ENCODE measurements around the gene EVI5. TPM values are rescaled to one million over a fixed set of nuclear protein-coding genes. Genes with fewer than 3 reads are reported as not detected.
"Not testable (repeated sequence)": the region's sequence is repeated elsewhere in the genome, so short reads cannot be mapped to it uniquely, and the experiment has no call there.

EVI5 gene
- total RNA-seq, 4 donors from 2014 or later, result 39.5 to 49.7 (median 48.6) TPM

- 31 to 74% methylated on average over 3 to 5 of the region's 8 CpGs for WGBS, 2 donors (ENCODE audit: low coverage in 1 of 2)
- ATAC-seq, result no peak
- H3K36me3 ChIP-seq, result no peaks in the 10 kb centered on the region
- no peaks in the 10 kb centered on the region for H3K9me3 ChIP-seq
- H3K27me3 ChIP-seq, result no peaks in the 10 kb centered on the region
- H3K27ac ChIP-seq, result no peak overlapping the region
- no peak overlapping the region for H3K4me3 ChIP-seq
- TF ChIP-seq EP300 (IDR thresholded peaks at IDR 0.05) (no peak), CTCF (IDR thresholded peaks at IDR 0.05) (no peak), POLR2AphosphoS5 (IDR thresholded peaks at IDR 0.05) (no peak), POLR2A (IDR thresholded peaks at IDR 0.05) (no peak)
- peaks cover 0 to 7% (median 0%) of the 10 kb centered on the region in 3 donors for H3K4me1 ChIP-seq
Observed at GRCh38 chr1:92743221-92743620, 41.7 kb downstream of the EVI5 start.

GRCh38 chr1:92739669-92740524 lies 45.0 kb downstream of the EVI5 start:
- no peaks in the 10 kb centered on the region for H3K9me3 ChIP-seq
- no peaks in the 10 kb centered on the region for H3K4me1 ChIP-seq
- whole genome bisulfite sequencing, 2 donors (ENCODE audit: low coverage in 1 of 2), result 71 to 93% methylated on average over 3 to 4 of the region's 4 CpGs
- H3K4me3 ChIP-seq, result no peak overlapping the region
- TF ChIP-seq EP300 (IDR thresholded peaks at IDR 0.05) (no peak), POLR2A (IDR thresholded peaks at IDR 0.05) (no peak), CTCF (IDR thresholded peaks at IDR 0.05) (no peak), POLR2AphosphoS5 (IDR thresholded peaks at IDR 0.05) (no peak)
- H3K27me3 ChIP-seq, result no peaks in the 10 kb centered on the region
- no peak for ATAC-seq
- peaks cover 0 to 4% of the 10 kb centered on the region in 2 donors for H3K36me3 ChIP-seq
- H3K27ac ChIP-seq, result no peak overlapping the region

- H3K36me3 ChIP-seq, result peaks cover 0 to 12% of the 10 kb centered on the region in 2 donors
- H3K4me1 ChIP-seq, result no peaks in the 10 kb centered on the region
- no peak for ATAC-seq
- 70 to 85% methylated on average over 4 of the region's 4 CpGs for WGBS, 2 donors (ENCODE audit: low coverage in 1 of 2)
- no peak overlapping the region for H3K27ac ChIP-seq
- no peaks in the 10 kb centered on the region for H3K27me3 ChIP-seq
- no peak overlapping the region for H3K4me3 ChIP-seq
- no peak for TF ChIP-seq POLR2AphosphoS5 (IDR thresholded peaks at IDR 0.05)
- TF ChIP-seq POLR2A (IDR thresholded peaks at IDR 0.05), result no peak
- TF ChIP-seq EP300 (IDR thresholded peaks at IDR 0.05), result no peak
- TF ChIP-seq CTCF (IDR thresholded peaks at IDR 0.05), result no peak
- no peaks in the 10 kb centered on the region for H3K9me3 ChIP-seq
Observed at GRCh38 chr1:92736395-92736794, 48.5 kb downstream of the EVI5 start.

- Histone ChIP-seq H3K4me3 (no peak overlapping the region), H3K36me3 (peaks cover 0 to 12% of the 10 kb centered on the region in 2 donors), H3K9me3 (no peaks in the 10 kb centered on the region), H3K27ac (no peak overlapping the region), H3K4me1 (no peaks in the 10 kb centered on the region), H3K27me3 (no peaks in the 10 kb centered on the region)
- WGBS, 2 donors (ENCODE audit: low coverage in 1 of 2), result 92 to 100% methylated on average over 2 of the region's 2 CpGs
- TF ChIP-seq CTCF (IDR thresholded peaks at IDR 0.05), result no peak
- no peak for TF ChIP-seq POLR2AphosphoS5 (IDR thresholded peaks at IDR 0.05)
- TF ChIP-seq POLR2A (IDR thresholded peaks at IDR 0.05), result no peak
- TF ChIP-seq EP300 (IDR thresholded peaks at IDR 0.05), result no peak
- no peak for ATAC-seq
Observed at GRCh38 chr1:92730476-92730875, 54.4 kb downstream of the EVI5 start.

GRCh38 chr1:92728697-92729096 lies 56.2 kb downstream of the EVI5 start:
- Histone ChIP-seq H3K4me1 (no peaks in the 10 kb centered on the region), H3K27me3 (no peaks in the 10 kb centered on the region), H3K9me3 (no peaks in the 10 kb centered on the region), H3K36me3 (peaks cover 0 to 14% of the 10 kb centered on the region in 2 donors), H3K27ac (no peak overlapping the region), H3K4me3 (no peak overlapping the region)
- no peak for ATAC-seq
- TF ChIP-seq POLR2AphosphoS5 (IDR thresholded peaks at IDR 0.05) (no peak), POLR2A (IDR thresholded peaks at IDR 0.05) (no peak), EP300 (IDR thresholded peaks at IDR 0.05) (no peak), CTCF (IDR thresholded peaks at IDR 0.05) (no peak)
- WGBS, 2 donors (ENCODE audit: low coverage in 1 of 2), result 89 to 90% methylated on average over 3 to 4 of the region's 4 CpGs

- H3K36me3 ChIP-seq, H3K4me3 ChIP-seq, H3K27me3 ChIP-seq, ATAC-seq, H3K4me1 ChIP-seq, H3K9me3 ChIP-seq, H3K27ac ChIP-seq: not testable (repeated sequence)
- 95 to 97% methylated on average over 8 to 9 of the region's 9 CpGs for WGBS, 2 donors (ENCODE audit: low coverage in 1 of 2)
Observed at GRCh38 chr1:92723713-92724112, 61.2 kb downstream of the EVI5 start.

All from gastroesophageal sphincter (tissue), 4 donors.